SIG-M5 treated with dmso at 0.1 percent for 504 hours (cell line): ENCODE measurements around the gene RPUSD4.

Experiments
- DNase-seq: peaks from one replicate; lab custom pipeline; 2025; ENCODE audit not compliant: unreplicated experiment; lab: John Stamatoyannopoulos, UW

The RPUSD4 gene

GRCh38 chr11:126185259-126186024 is 26.0 kb downstream of the RPUSD4 start:
- DNase-seq: no peak

GRCh38 chr11:126182787-126183445 is 28.5 kb downstream of the RPUSD4 start:
- DNase-seq: no peak

- no peak for DNase-seq
Measured at GRCh38 chr11:126181939-126182730, 29.3 kb downstream of the RPUSD4 start.

- DNase-seq: no peak
Measured at GRCh38 chr11:126176853-126177470, 34.5 kb downstream of the RPUSD4 start.

GRCh38 chr11:126175393-126175792 is 36.1 kb downstream of the RPUSD4 start:
- DNase-seq: no peak

- no peak for DNase-seq
Measured at GRCh38 chr11:126174816-126175215, 36.6 kb downstream of the RPUSD4 start.

- DNase-seq: no peak
Measured at GRCh38 chr11:126173257-126173656, 38.2 kb downstream of the RPUSD4 start.

GRCh38 chr11:126172596-126173038 is 38.8 kb downstream of the RPUSD4 start:
- peak; percentile 58 for DNase-seq

GRCh38 chr11:126169291-126169690 is 42.2 kb downstream of the RPUSD4 start:
- no peak for DNase-seq

GRCh38 chr11:126167488-126167887 is 44.0 kb downstream of the RPUSD4 start:
- no peak for DNase-seq

GRCh38 chr11:126166413-126166812 is 45.0 kb downstream of the RPUSD4 start:
- no peak for DNase-seq

- no peak for DNase-seq
Measured at GRCh38 chr11:126165757-126166156, 45.7 kb downstream of the RPUSD4 start.

- no peak for DNase-seq
Measured at GRCh38 chr11:126165311-126165720, 46.1 kb downstream of the RPUSD4 start.

- DNase-seq: no peak
Measured at GRCh38 chr11:126164781-126165180, 46.7 kb downstream of the RPUSD4 start.

- DNase-seq: no peak
Measured at GRCh38 chr11:126163779-126164178, 47.7 kb downstream of the RPUSD4 start.

GRCh38 chr11:126163074-126163700 is 48.3 kb downstream of the RPUSD4 start:
- no peak for DNase-seq

GRCh38 chr11:126162306-126163030 is 49.0 kb downstream of the RPUSD4 start:
- no peak for DNase-seq

GRCh38 chr11:126161023-126161391 is 50.4 kb downstream of the RPUSD4 start:
- no peak for DNase-seq

GRCh38 chr11:126160345-126161022 is 51.0 kb downstream of the RPUSD4 start:
- no peak for DNase-seq
